ENCODE results near the gene TAF6. TPM values are rescaled to one million over a fixed set of nuclear protein-coding genes. Genes with fewer than 3 reads are reported as not detected.
A peak's percentile ranks its signal among the peaks of the same experiment; 100 is the strongest.

The TAF6 gene
- polyA plus RNA-seq, 2 of the 4 experiments (the other 2 are of a cell fraction), result 36.2 to 57.0 TPM

DNA sequence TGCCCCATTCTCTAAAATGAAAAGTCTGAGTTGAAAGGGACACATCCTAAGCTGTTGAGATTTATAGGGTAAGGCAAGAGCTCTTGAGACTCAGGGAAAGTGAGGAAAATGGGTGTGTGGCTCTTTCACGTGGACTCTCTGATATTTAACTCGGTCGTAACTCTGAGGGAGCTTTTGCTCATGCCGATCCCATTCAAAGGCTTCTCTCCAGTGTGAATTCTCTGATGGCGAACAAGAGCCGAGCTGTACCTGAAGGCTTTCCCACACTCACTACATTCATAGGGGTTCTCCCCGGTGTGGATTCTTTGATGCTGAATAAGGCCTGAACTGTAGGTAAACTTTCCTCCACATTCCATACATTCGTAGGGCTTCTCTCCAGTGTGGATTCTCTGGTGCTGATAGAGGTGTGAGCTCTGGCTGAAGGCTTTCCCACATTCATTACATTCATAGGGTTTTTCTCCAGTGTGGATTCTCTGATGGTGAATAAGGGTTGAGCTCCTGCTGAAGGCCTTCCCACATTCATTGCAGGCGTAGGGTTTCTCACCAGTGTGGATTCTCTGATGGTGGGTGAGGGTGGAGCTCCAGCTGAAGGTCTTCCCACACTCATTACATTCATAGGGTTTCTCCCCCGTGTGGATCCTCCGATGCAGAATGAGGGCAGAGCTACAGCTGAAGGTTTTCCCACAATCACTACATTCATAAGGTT lies 48.0 kb downstream of the TAF6 start:
- WGBS (ENCODE audit: missing lambda C conversion rate), result 92% methylated on average over 11 of the region's 11 CpGs
- Histone ChIP-seq H3K4me1 (no peaks in the 10 kb centered on the region), H3K4me3 (no peak overlapping the region), H3K9me3 (peaks cover 96% of the 10 kb centered on the region), H3K4me2 (no peak overlapping the region), H3K27ac (no peak overlapping the region)
- CTCF ChIA-PET, result interaction anchor here (0.6 to 1.5 kb wide), 5 partner anchors 18 to 488 kb away, joined by 3 to 9 read pairs (median 3); no protein-coding TSS in a partner anchor
- ATAC-seq (no peak), FAIRE-seq (no peak), DNase-seq (ENCODE audit: low read depth in 1 of 2, low spot score in 1 of 2) (peak in 1 of 2 experiments; percentile 51)
- POLR2A ChIA-PET, result interaction anchor here (1.9 kb wide), 1 partner anchor 30 kb away, joined by 5 read pairs; the partner anchor contains the start of genes AP4M1 and MCM7
- TF ChIP-seq RFX5 (IDR thresholded peaks at IDR 0.05), result no peak
- no peak for TF ChIP-seq ESRRA (IDR thresholded peaks at IDR 0.05; ENCODE audit: borderline replicate concordance, low read length)
- TF ChIP-seq, protein P1, sequence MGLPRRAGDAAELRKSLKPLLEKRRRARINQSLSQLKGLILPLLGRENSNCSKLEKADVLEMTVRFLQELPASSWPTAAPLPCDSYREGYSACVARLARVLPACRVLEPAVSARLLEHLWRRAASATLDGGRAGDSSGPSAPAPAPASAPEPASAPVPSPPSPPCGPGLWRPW (IDR thresholded peaks at IDR 0.05), result 0 out of 2 replicates have a peak, but pooled peaks have one; percentile 2
- TF ChIP-seq USF2 (IDR thresholded peaks at IDR 0.05), result no peak
- peak in 1 of 2 experiments; percentile 20; a peak in 1 of 5 replicates for TF ChIP-seq JUN (IDR thresholded peaks at IDR 0.05)
- peak; percentile 87 for TF ChIP-seq KDM1A (IDR thresholded peaks at IDR 0.05; ENCODE audit: low read depth)
- no peak for TF ChIP-seq ZC3H11A (IDR thresholded peaks at IDR 0.05)
- no peak for TF ChIP-seq MYC (IDR thresholded peaks at IDR 0.05; ENCODE audit: borderline replicate concordance, low read length)
- TF ChIP-seq HOXB13 (CRISPR knock-in tag; IDR thresholded peaks at IDR 0.05; ENCODE audit: low read depth), result no peak
- no peak for TF ChIP-seq CHD2 (IDR thresholded peaks at IDR 0.05; ENCODE audit: low read length, partially characterized antibody)
- no peak for TF ChIP-seq RNF2 (IDR thresholded peaks at IDR 0.05; ENCODE audit: borderline replicate concordance, low read depth)
- no peak for TF ChIP-seq FOSL2 (IDR thresholded peaks at IDR 0.05)
- no peak for TF ChIP-seq FOSL2 (CRISPR knock-in tag; IDR thresholded peaks at IDR 0.05)
- TF ChIP-seq MAZ (IDR thresholded peaks at IDR 0.05; ENCODE audit: borderline replicate concordance, low read depth, low read length), result no peak

GRCh38 chr7:100069991-100070390 lies 49.2 kb downstream of the TAF6 start:
- ATAC-seq (no peak), DNase-seq (ENCODE audit: low read depth in 1 of 2, low spot score in 1 of 2) (no peak), FAIRE-seq (no peak)
- no peak overlapping the region for H3K27ac ChIP-seq
- H3K4me2 ChIP-seq, result no peak overlapping the region
- ChIA-PET POLR2A (no interaction called here), CTCF (interaction anchor here (0.6 to 1.5 kb wide), 5 partner anchors 17 to 855 kb away, joined by 3 to 9 read pairs (median 4); no protein-coding TSS in a partner anchor)
- no peaks in the 10 kb centered on the region for H3K4me1 ChIP-seq
- TF ChIP-seq, protein P2, sequence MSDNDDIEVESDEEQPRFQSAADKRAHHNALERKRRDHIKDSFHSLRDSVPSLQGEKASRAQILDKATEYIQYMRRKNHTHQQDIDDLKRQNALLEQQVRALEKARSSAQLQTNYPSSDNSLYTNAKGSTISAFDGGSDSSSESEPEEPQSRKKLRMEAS (IDR thresholded peaks at IDR 0.05), result no peak
- no peak for TF ChIP-seq KDM5A (IDR thresholded peaks at IDR 0.05)
- TF ChIP-seq BHLHE40 (IDR thresholded peaks at IDR 0.05; ENCODE audit: low read depth, low read length), result no peak
- TF ChIP-seq CBX8 (IDR thresholded peaks at IDR 0.05), result no peak
- TF ChIP-seq EP300 (IDR thresholded peaks at IDR 0.05), result no peak
- TF ChIP-seq KDM1A (IDR thresholded peaks at IDR 0.05; ENCODE audit: low read depth), result no peak
- no peak for TF ChIP-seq HOXB5 (CRISPR knock-in tag; IDR thresholded peaks at IDR 0.05)
- no peak for TF ChIP-seq POLR2AphosphoS2 (conservative IDR thresholded peaks at IDR 0.05; ENCODE audit: low read length)
- WGBS (ENCODE audit: missing lambda C conversion rate), result 97% methylated on average over 5 of the region's 5 CpGs
- H3K9me3 ChIP-seq, result peaks cover 96% of the 10 kb centered on the region
- no peak overlapping the region for H3K4me3 ChIP-seq

DNA sequence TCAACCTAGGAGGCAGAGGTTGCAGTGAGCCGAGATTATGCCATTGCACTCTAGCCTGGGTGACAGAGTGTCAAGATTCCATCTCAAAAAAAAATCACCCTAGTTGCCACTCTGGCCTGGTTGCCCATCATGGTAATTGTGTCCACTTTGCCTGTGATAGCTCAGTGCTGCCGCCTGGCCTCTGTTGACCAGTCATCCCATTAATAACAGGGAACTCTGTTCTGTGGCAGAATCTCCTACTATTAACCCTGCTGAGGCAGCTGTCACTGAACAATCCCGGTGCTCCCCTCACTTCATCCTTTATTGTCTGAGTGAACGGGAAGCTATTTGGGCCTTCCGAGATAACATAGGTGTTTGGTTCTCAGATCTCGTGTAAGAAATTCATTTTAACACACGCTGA lies 52.2 kb downstream of the TAF6 start:
- Histone ChIP-seq H3K27ac (no peak overlapping the region), H3K4me3 (no peak overlapping the region), H3K9me3 (peaks cover 87% of the 10 kb centered on the region), H3K4me1 (no peaks in the 10 kb centered on the region), H3K4me2 (no peak overlapping the region)
- DNase-seq (ENCODE audit: low read depth in 1 of 2, low spot score in 1 of 2) (no peak), ATAC-seq (peak in 1 of 2 experiments; percentile 23; a peak in 1 of 6 replicates), FAIRE-seq (no peak)
- CTCF ChIA-PET, result interaction anchor here (0.6 to 1.8 kb wide), 6 partner anchors 9 to 67 kb away, joined by 3 to 9 read pairs (median 4); no protein-coding TSS in a partner anchor
- POLR2A ChIA-PET, result interaction anchor here (1.4 kb wide), 1 partner anchor 17 kb away, joined by 3 read pairs; the partner anchor contains the start of gene ZSCAN21
- over 99% methylated on average over 7 of the region's 7 CpGs for WGBS (ENCODE audit: missing lambda C conversion rate)
- TF ChIP-seq FOSB (CRISPR knock-in tag; IDR thresholded peaks at IDR 0.05), result no peak
- no peak for TF ChIP-seq HDAC2 (IDR thresholded peaks at IDR 0.05)
- TF ChIP-seq, protein P3, sequence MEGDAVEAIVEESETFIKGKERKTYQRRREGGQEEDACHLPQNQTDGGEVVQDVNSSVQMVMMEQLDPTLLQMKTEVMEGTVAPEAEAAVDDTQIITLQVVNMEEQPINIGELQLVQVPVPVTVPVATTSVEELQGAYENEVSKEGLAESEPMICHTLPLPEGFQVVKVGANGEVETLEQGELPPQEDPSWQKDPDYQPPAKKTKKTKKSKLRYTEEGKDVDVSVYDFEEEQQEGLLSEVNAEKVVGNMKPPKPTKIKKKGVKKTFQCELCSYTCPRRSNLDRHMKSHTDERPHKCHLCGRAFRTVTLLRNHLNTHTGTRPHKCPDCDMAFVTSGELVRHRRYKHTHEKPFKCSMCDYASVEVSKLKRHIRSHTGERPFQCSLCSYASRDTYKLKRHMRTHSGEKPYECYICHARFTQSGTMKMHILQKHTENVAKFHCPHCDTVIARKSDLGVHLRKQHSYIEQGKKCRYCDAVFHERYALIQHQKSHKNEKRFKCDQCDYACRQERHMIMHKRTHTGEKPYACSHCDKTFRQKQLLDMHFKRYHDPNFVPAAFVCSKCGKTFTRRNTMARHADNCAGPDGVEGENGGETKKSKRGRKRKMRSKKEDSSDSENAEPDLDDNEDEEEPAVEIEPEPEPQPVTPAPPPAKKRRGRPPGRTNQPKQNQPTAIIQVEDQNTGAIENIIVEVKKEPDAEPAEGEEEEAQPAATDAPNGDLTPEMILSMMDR (IDR thresholded peaks at IDR 0.05), result no peak
- TF ChIP-seq MAFK (IDR thresholded peaks at IDR 0.05; ENCODE audit: partially characterized antibody), result no peak
- TF ChIP-seq SMC3 (IDR thresholded peaks at IDR 0.05), result no peak
- no peak for TF ChIP-seq EP300 (IDR thresholded peaks at IDR 0.05)
- no peak for TF ChIP-seq BCL3 (IDR thresholded peaks at IDR 0.05)
- no peak for TF ChIP-seq POLR2A (IDR thresholded peaks at IDR 0.05; ENCODE audit: low read length)
- no peak for TF ChIP-seq EHF (CRISPR knock-in tag; IDR thresholded peaks at IDR 0.05)
- TF ChIP-seq MAZ (IDR thresholded peaks at IDR 0.05; ENCODE audit: borderline replicate concordance, low read depth, low read length), result no peak
- no peak for TF ChIP-seq FOSL2 (IDR thresholded peaks at IDR 0.05)
- TF ChIP-seq FOSL2 (CRISPR knock-in tag; IDR thresholded peaks at IDR 0.05), result no peak
- TF ChIP-seq NR3C1 (IDR thresholded peaks at IDR 0.05), result no peak
- no peak for TF ChIP-seq PBX3 (IDR thresholded peaks at IDR 0.05)
